ENCODE results near the gene SAXO1.

SAXO1 gene

DNA sequence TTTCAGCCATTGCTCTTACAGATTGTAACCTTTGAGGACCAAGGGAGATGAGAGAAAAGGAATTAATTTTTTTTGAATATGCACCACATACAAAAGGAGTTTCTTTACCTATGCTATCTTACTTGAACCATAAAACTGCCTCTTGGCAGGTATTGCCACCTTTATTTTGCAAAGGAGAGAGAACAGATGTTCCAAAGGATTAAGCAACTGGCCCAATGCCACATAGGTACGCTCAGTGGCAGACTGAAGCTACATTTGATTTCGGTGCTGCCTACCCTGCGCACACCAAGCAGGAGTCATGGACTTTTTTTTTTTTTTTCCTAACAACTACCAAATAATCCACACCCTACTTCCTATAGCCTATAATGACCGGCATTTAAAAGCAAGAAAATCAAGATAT, 43.1 kb downstream of the SAXO1 start:
- H3K9ac ChIP-seq: no peak overlapping the region
- no peak overlapping the region for H3K4me3 ChIP-seq (IDR thresholded peaks at IDR 0.05; ENCODE audit: insufficient read depth, low read depth, low read length)
- no peaks in the 10 kb centered on the region for H3K27me3 ChIP-seq (ENCODE audit: insufficient read depth, low read depth)
- TF ChIP-seq CTCF (conservative IDR thresholded peaks at IDR 0.05; ENCODE audit: low read depth, low read length): no peak
- no peaks in the 10 kb centered on the region for H4K20me1 ChIP-seq (ENCODE audit: insufficient read depth)
- H3K4me2 ChIP-seq: no peak overlapping the region
- no peaks in the 10 kb centered on the region for H3K36me3 ChIP-seq (ENCODE audit: insufficient read depth)
- H3K27ac ChIP-seq: no peak overlapping the region
- H3K79me2 ChIP-seq (ENCODE audit: insufficient read depth, low read depth): no peaks in the 10 kb centered on the region
- no peak overlapping the region for H2AFZ ChIP-seq (ENCODE audit: low read depth)
- H3K4me1 ChIP-seq (ENCODE audit: low read depth, poor library complexity, severe bottlenecking): no peaks in the 10 kb centered on the region

- Histone ChIP-seq H3K9ac (no peak overlapping the region), H3K27ac (no peak overlapping the region), H4K20me1 (ENCODE audit: insufficient read depth) (no peaks in the 10 kb centered on the region), H3K27me3 (ENCODE audit: insufficient read depth, low read depth) (no peaks in the 10 kb centered on the region), H3K36me3 (ENCODE audit: insufficient read depth) (no peaks in the 10 kb centered on the region), H3K4me2 (no peak overlapping the region), H2AFZ (ENCODE audit: low read depth) (no peak overlapping the region), H3K4me1 (ENCODE audit: low read depth, poor library complexity, severe bottlenecking) (no peaks in the 10 kb centered on the region), H3K4me3 (IDR thresholded peaks at IDR 0.05; ENCODE audit: insufficient read depth, low read depth, low read length) (no peak overlapping the region), H3K79me2 (ENCODE audit: insufficient read depth, low read depth) (no peaks in the 10 kb centered on the region)
- no peak for TF ChIP-seq CTCF (conservative IDR thresholded peaks at IDR 0.05; ENCODE audit: low read depth, low read length)
Observed at GRCh38 chr9:18989097-18989496, 43.9 kb downstream of the SAXO1 start.

DNA sequence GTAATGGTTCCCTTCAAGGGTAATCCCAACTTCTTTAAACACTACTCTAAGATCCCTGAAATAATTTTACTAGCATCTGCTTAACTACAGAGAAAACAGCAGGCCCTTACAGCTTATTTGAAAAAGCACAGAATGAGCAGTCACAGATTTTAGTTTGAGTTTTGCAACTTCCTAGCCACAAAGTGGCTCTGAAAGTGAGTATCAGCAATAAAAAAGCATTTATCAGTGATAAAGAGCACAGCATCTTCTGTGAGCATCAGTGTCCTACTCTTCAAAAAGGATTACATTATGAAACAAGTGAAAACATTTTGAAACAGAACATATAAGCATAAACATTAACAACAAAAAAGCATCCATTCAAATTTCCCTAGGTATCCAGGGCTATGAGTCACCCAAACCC, 45.0 kb downstream of the SAXO1 start:
- Histone ChIP-seq H3K27ac (no peak overlapping the region), H2AFZ (ENCODE audit: low read depth) (no peak overlapping the region), H3K4me3 (IDR thresholded peaks at IDR 0.05; ENCODE audit: insufficient read depth, low read depth, low read length) (no peak overlapping the region), H3K9ac (no peak overlapping the region), H3K79me2 (ENCODE audit: insufficient read depth, low read depth) (no peaks in the 10 kb centered on the region), H3K36me3 (ENCODE audit: insufficient read depth) (no peaks in the 10 kb centered on the region), H4K20me1 (ENCODE audit: insufficient read depth) (no peaks in the 10 kb centered on the region), H3K4me2 (no peak overlapping the region), H3K4me1 (ENCODE audit: low read depth, poor library complexity, severe bottlenecking) (no peaks in the 10 kb centered on the region), H3K27me3 (ENCODE audit: insufficient read depth, low read depth) (no peaks in the 10 kb centered on the region)
- TF ChIP-seq CTCF (conservative IDR thresholded peaks at IDR 0.05; ENCODE audit: low read depth, low read length): no peak

GRCh38 chr9:18985996-18986395, 47.0 kb downstream of the SAXO1 start:
- Histone ChIP-seq H3K36me3 (ENCODE audit: insufficient read depth) (no peaks in the 10 kb centered on the region), H3K4me2 (no peak overlapping the region), H3K4me3 (IDR thresholded peaks at IDR 0.05; ENCODE audit: insufficient read depth, low read depth, low read length) (no peak overlapping the region), H3K4me1 (ENCODE audit: low read depth, poor library complexity, severe bottlenecking) (no peaks in the 10 kb centered on the region), H2AFZ (ENCODE audit: low read depth) (no peak overlapping the region), H3K9ac (no peak overlapping the region), H3K27ac (no peak overlapping the region), H3K79me2 (ENCODE audit: insufficient read depth, low read depth) (no peaks in the 10 kb centered on the region), H3K27me3 (ENCODE audit: insufficient read depth, low read depth) (no peaks in the 10 kb centered on the region), H4K20me1 (ENCODE audit: insufficient read depth) (no peaks in the 10 kb centered on the region)
- TF ChIP-seq CTCF (conservative IDR thresholded peaks at IDR 0.05; ENCODE audit: low read depth, low read length): no peak

Data from KMS-11 (cell line).